Panc1 (cell line): ENCODE results near the gene BNC1. TPM values are rescaled to one million over a fixed set of nuclear protein-coding genes. Genes with fewer than 3 reads are reported as not detected.

ENCODE experiments used
- ATAC-seq: fragments of 200-7000 bp; cut with Tn5 transposase; 2 replicates; pipeline ENCODE4 v1.9.1; 2020; ENCODE audit warnings: mild to moderate bottlenecking, moderate library complexity
- BruUV-seq: library from RNA; stranded (reverse); fragments of 400-500 nt; replicated peaks from 2 replicates; lab custom pipeline; 2021; lab: Mats Ljungman, UMichigan
- CTCF ChIA-PET: fragments of 300-600 bp; sonication (Branson Sonifier 250); formaldehyde crosslinking; loops from one replicate; lab custom pipeline; 2022; ENCODE audit warnings: antibody characterized with exemption; lab: Charles Lee
- POLR2A ChIA-PET: fragments of 300-600 bp; sonication (Branson Sonifier 250); formaldehyde crosslinking; loops from one replicate; lab custom pipeline; 2022; ENCODE audit warnings: antibody characterized with exemption; lab: Charles Lee
- DNase-seq: peaks from one replicate; pipeline ENCODE4 v3.0.0-alpha.2; 2010; ENCODE audit warnings: low read depth, low spot score
- H3K27ac ChIP-seq: 2 replicates; pipeline ENCODE4 v1.5.1; 2011; ENCODE audit warnings: mild to moderate bottlenecking, low read length, inconsistent platforms
- H3K27me3 ChIP-seq: fragments of 200-500 bp; sonication (Bioruptor generic); 2 replicates; pipeline ENCODE4 v1.6.0; 2014; ENCODE audit warnings: low read length, inconsistent platforms; ENCODE audit not compliant: control insufficient read depth, insufficient read depth
- H3K36me3 ChIP-seq: fragments of 200-500 bp; sonication (Bioruptor generic); 2 replicates; pipeline ENCODE4 v1.5.1; 2014; ENCODE audit warnings: inconsistent platforms, mild to moderate bottlenecking, low read length, moderate library complexity; ENCODE audit not compliant: control insufficient read depth, insufficient read depth
- H3K4me1 ChIP-seq: 2 replicates; pipeline ENCODE4 v1.5.1; 2011; ENCODE audit warnings: inconsistent platforms, mild to moderate bottlenecking, low read length, moderate library complexity; ENCODE audit not compliant: control insufficient read depth, insufficient read depth
- H3K4me3 ChIP-seq, 2 experiments: 2 replicates each; pipeline ENCODE4 v1.5.1; 2011 to 2012; ENCODE audit warnings: low read depth in 2 of 2, low read length in 2 of 2, mild to moderate bottlenecking in 2 of 2, inconsistent platforms in 1 of 2, moderate library complexity in 1 of 2
- H3K9me3 ChIP-seq: fragments of 200-500 bp; sonication (Bioruptor generic); 2 replicates; pipeline ENCODE4 v1.5.1; 2014; ENCODE audit warnings: low read depth, mild to moderate bottlenecking, inconsistent platforms, low read length, moderate library complexity; ENCODE audit not compliant: control insufficient read depth, insufficient read depth
- POLR2AphosphoS5 ChIP-seq: IDR thresholded peaks from 2 replicates; pipeline ENCODE4 v1.6.1; 2012; ENCODE audit warnings: mild to moderate bottlenecking, low read depth, low read length, moderate library complexity
- SIN3A ChIP-seq: IDR thresholded peaks from 2 replicates; pipeline ENCODE4 v1.6.1; 2012; ENCODE audit warnings: low read depth, mild to moderate bottlenecking, low read length, moderate library complexity, borderline replicate concordance; ENCODE audit not compliant: insufficient read depth
- TCF7L2 ChIP-seq: IDR thresholded peaks from 2 replicates; pipeline ENCODE4 v1.6.1; 2011; ENCODE audit warnings: mild to moderate bottlenecking, low read depth, low read length, inconsistent platforms
- in situ Hi-C: cut with HindIII; loops from 2 replicates; pipeline ENCODE4 v1.10.0; 2016; ENCODE audit warnings: low sequenced_read_pairs, low pct_unique_long_range_greater_than_20kb
- intact Hi-C: fragments of 100-400 bp; cut with micrococcal nuclease; formaldehyde crosslinking; loops from one replicate; pipeline ENCODE4 v1.10.0; 2022; ENCODE audit not compliant: unreplicated experiment
- total RNA-seq: library from RNA; stranded (reverse); gene quantifications from one replicate; pipeline ENCODE4 v1.2.1, GENCODE V29; 2021; ENCODE audit not compliant: unreplicated experiment
- TF ChIP-seq, protein P1 (sequence below): fragments of 450-650 bp; IDR thresholded peaks from 2 replicates; pipeline ENCODE4 v1.5.1; 2017; ENCODE audit warnings: mild to moderate bottlenecking
- TF ChIP-seq, protein P2 (sequence below), 2 experiments: IDR thresholded peaks; 2 replicates each; pipeline ENCODE4 v1.6.1; 2011 to 2012; ENCODE audit warnings: low read depth in 2 of 2, control low read depth in 1 of 2, low read length in 1 of 2, mild to moderate bottlenecking in 1 of 2, moderate library complexity in 1 of 2; ENCODE audit not compliant: insufficient read depth in 1 of 2

Gene BNC1
- total RNA-seq, 1 experiment from 2014 or later: not detected

DNA sequence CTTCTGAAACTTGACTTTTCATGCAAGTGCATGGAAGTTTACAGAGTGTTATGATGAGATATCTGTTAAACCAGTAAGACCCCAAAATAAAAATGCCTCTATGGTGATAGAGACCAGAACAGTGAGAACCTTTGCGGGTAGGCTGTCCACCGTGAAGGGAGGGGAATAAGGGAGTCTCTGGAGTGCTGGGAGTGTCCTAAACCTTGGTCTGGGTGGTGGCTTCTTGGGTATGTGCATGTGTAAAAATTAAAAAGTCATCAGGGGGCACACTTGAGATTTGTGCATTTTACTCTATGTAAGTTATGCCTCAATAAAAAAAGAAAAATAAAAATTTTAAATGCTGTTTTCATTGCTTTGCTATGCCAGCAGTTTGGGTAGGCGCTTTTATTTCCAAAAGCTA lies 38.2 kb upstream of the BNC1 start:
- no peaks in the 10 kb centered on the region for H3K9me3 ChIP-seq
- H3K27me3 ChIP-seq: no peaks in the 10 kb centered on the region; the same call in 1 of the 2 replicates
- H3K36me3 ChIP-seq: no peaks in the 10 kb centered on the region
- H3K4me3 ChIP-seq: no peak overlapping the region
- no TSS peak for BruUV-seq
- H3K4me1 ChIP-seq: no peaks in the 10 kb centered on the region
- intact Hi-C loops: no loop called here
- POLR2A ChIA-PET: no interaction called here
- in situ Hi-C loops: no loop called here
- H3K27ac ChIP-seq: no peak overlapping the region
- CTCF ChIA-PET: no interaction called here
- TF ChIP-seq, protein P1, sequence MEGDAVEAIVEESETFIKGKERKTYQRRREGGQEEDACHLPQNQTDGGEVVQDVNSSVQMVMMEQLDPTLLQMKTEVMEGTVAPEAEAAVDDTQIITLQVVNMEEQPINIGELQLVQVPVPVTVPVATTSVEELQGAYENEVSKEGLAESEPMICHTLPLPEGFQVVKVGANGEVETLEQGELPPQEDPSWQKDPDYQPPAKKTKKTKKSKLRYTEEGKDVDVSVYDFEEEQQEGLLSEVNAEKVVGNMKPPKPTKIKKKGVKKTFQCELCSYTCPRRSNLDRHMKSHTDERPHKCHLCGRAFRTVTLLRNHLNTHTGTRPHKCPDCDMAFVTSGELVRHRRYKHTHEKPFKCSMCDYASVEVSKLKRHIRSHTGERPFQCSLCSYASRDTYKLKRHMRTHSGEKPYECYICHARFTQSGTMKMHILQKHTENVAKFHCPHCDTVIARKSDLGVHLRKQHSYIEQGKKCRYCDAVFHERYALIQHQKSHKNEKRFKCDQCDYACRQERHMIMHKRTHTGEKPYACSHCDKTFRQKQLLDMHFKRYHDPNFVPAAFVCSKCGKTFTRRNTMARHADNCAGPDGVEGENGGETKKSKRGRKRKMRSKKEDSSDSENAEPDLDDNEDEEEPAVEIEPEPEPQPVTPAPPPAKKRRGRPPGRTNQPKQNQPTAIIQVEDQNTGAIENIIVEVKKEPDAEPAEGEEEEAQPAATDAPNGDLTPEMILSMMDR: no peak
- no peak for TF ChIP-seq POLR2AphosphoS5
- TF ChIP-seq, protein P2, sequence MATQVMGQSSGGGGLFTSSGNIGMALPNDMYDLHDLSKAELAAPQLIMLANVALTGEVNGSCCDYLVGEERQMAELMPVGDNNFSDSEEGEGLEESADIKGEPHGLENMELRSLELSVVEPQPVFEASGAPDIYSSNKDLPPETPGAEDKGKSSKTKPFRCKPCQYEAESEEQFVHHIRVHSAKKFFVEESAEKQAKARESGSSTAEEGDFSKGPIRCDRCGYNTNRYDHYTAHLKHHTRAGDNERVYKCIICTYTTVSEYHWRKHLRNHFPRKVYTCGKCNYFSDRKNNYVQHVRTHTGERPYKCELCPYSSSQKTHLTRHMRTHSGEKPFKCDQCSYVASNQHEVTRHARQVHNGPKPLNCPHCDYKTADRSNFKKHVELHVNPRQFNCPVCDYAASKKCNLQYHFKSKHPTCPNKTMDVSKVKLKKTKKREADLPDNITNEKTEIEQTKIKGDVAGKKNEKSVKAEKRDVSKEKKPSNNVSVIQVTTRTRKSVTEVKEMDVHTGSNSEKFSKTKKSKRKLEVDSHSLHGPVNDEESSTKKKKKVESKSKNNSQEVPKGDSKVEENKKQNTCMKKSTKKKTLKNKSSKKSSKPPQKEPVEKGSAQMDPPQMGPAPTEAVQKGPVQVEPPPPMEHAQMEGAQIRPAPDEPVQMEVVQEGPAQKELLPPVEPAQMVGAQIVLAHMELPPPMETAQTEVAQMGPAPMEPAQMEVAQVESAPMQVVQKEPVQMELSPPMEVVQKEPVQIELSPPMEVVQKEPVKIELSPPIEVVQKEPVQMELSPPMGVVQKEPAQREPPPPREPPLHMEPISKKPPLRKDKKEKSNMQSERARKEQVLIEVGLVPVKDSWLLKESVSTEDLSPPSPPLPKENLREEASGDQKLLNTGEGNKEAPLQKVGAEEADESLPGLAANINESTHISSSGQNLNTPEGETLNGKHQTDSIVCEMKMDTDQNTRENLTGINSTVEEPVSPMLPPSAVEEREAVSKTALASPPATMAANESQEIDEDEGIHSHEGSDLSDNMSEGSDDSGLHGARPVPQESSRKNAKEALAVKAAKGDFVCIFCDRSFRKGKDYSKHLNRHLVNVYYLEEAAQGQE (IDR thresholded peaks at IDR 0.05; ENCODE audit: insufficient read depth in 1 of 2, low read depth in 2 of 2, low read length in 1 of 2): no peak
- TF ChIP-seq SIN3A: no peak
- TF ChIP-seq TCF7L2: no peak
- DNase-seq (no peak), ATAC-seq (no peak)

DNA sequence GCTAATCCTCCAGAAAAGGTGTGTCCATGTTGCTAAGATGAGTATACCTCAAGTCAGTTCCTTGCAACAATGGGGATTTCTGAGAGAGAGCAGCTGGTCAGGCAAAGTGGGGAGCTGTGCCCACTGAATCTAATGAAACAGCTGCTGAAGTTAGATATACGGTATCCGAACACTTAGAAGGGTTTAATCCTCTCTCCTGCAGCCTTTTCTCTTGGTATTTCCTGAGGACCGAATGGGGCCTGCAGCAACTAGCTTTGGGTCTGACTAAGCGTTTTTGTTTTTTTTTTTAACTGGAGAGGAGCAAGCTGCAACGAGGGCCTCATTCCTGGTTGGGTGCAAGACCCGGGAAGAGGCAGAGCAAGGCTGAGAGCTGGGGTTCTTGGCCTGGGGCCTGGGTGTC lies 37.6 kb upstream of the BNC1 start:
- in situ Hi-C loops (no loop called here), intact Hi-C loops (no loop called here)
- no TSS peak for BruUV-seq
- H3K36me3 ChIP-seq: no peaks in the 10 kb centered on the region
- H3K4me1 ChIP-seq: no peaks in the 10 kb centered on the region
- TF ChIP-seq SIN3A (no peak), POLR2AphosphoS5 (no peak), TCF7L2 (no peak)
- TF ChIP-seq, protein P2 (IDR thresholded peaks at IDR 0.05; ENCODE audit: insufficient read depth in 1 of 2, low read depth in 2 of 2, low read length in 1 of 2): no peak
- TF ChIP-seq, protein P1: no peak
- no peak for DNase-seq
- H3K27me3 ChIP-seq: no peaks in the 10 kb centered on the region; the same call in 1 of the 2 replicates
- ChIA-PET CTCF (no interaction called here), POLR2A (no interaction called here)
- H3K9me3 ChIP-seq: no peaks in the 10 kb centered on the region
- H3K4me3 ChIP-seq: no peak overlapping the region
- H3K27ac ChIP-seq: no peak overlapping the region
- no peak for ATAC-seq
